CD14-positive monocyte (primary cell): ENCODE data around the gene KLRB1. TPM values are rescaled to one million over a fixed set of nuclear protein-coding genes. Genes with fewer than 3 reads are reported as not detected.
"Not testable (repeated sequence)": the region's sequence is repeated elsewhere in the genome, so short reads cannot be mapped to it uniquely, and the experiment has no call there.

ENCODE experiments used
- DNase-seq, 3 donors: peaks; one replicate each; pipeline ENCODE4 v3.0.0-alpha.2; 2011 to 2022
- H2AFZ ChIP-seq: 2 replicates; pipeline ENCODE4 v1.6.0; 2012; ENCODE audit warnings: mild to moderate bottlenecking, low read depth, low read length, inconsistent platforms; ENCODE audit not compliant: insufficient read depth, poor library complexity, severe bottlenecking
- H3K27ac ChIP-seq, 2 donors: 1 replicate in 1 of 2; 2 replicates in 1 of 2; pipeline ENCODE4 v1.5.1; 2012 to 2013; ENCODE audit warnings: low read length in 2 of 2, control low read depth in 1 of 2, inconsistent platforms in 1 of 2, low read depth in 1 of 2, mild to moderate bottlenecking in 1 of 2
- H3K27me3 ChIP-seq, 2 donors: one replicate each; pipeline versions ENCODE4 v1.6.0 to v1.6.1; 2011 to 2013; ENCODE audit warnings: low read length in 2 of 2; ENCODE audit not compliant: control insufficient read depth in 2 of 2, insufficient read depth in 2 of 2
- H3K36me3 ChIP-seq, 2 donors: replicated peaks in 1 of 2; 1 replicate in 1 of 2; 2 replicates in 1 of 2; pipeline versions ENCODE4 v1.5.1 to v1.6.1; 2012 to 2013; ENCODE audit warnings: low read length in 2 of 2, control low read depth in 1 of 2, inconsistent platforms in 1 of 2, mild to moderate bottlenecking in 1 of 2; ENCODE audit not compliant: insufficient read depth in 2 of 2, control insufficient read depth in 1 of 2
- H3K4me1 ChIP-seq, 2 donors: 1 replicate in 1 of 2; 2 replicates in 1 of 2; pipeline versions ENCODE4 v1.5.1 to v1.6.1; 2012 to 2013; ENCODE audit warnings: low read length in 2 of 2, control low read depth in 1 of 2, inconsistent platforms in 1 of 2, mild to moderate bottlenecking in 1 of 2, moderate library complexity in 1 of 2; ENCODE audit not compliant: insufficient read depth in 2 of 2, control insufficient read depth in 1 of 2
- H3K4me2 ChIP-seq: replicated peaks from 2 replicates; pipeline ENCODE3; 2012; ENCODE audit warnings: low read length, moderate library complexity, mild to moderate bottlenecking; ENCODE audit not compliant: poor library complexity, severe bottlenecking; ENCODE audit errors: extremely low read depth
- H3K4me3 ChIP-seq, 3 experiments: fragments of 200-600 bp in 1 of 3; sonication (generic) in 1 of 3; replicated peaks in 1 of 3; 1 replicate in 2 of 3; 2 replicates in 1 of 3; pipeline ENCODE4 v1.5.1; 2011 to 2013; ENCODE audit warnings: low read length in 3 of 3, mild to moderate bottlenecking in 3 of 3, control low read depth in 2 of 3, low read depth in 2 of 3, inconsistent platforms in 1 of 3, moderate library complexity in 1 of 3
- H3K79me2 ChIP-seq: 2 replicates; pipeline ENCODE4 v1.6.0; 2012; ENCODE audit warnings: mild to moderate bottlenecking, control low read depth, inconsistent platforms, low read length, moderate library complexity; ENCODE audit not compliant: insufficient read depth
- H3K9ac ChIP-seq: 2 replicates; pipeline ENCODE4 v1.6.0; 2017; ENCODE audit warnings: low read length, mild to moderate bottlenecking; ENCODE audit not compliant: insufficient read depth, poor library complexity, severe bottlenecking
- H3K9me3 ChIP-seq, 2 donors: replicated peaks in 1 of 2; 1 replicate in 1 of 2; 2 replicates in 1 of 2; pipeline versions ENCODE4 v1.5.1 to v1.6.1; 2012 to 2013; ENCODE audit warnings: low read length in 2 of 2, control low read depth in 1 of 2; ENCODE audit not compliant: control insufficient read depth in 1 of 2, insufficient read depth in 1 of 2
- H4K20me1 ChIP-seq: 2 replicates; pipeline ENCODE4 v1.6.0; 2012; ENCODE audit warnings: mild to moderate bottlenecking, low read length, control low read depth, moderate library complexity; ENCODE audit not compliant: insufficient read depth
- H3K27ac Mint-ChIP-seq, 7 donors: one replicate each; pipeline ENCODE4 v1.8.0; 2020; ENCODE audit warnings: mild to moderate bottlenecking in 7 of 7, mixed read lengths in 7 of 7, moderate library complexity in 6 of 7, inconsistent platforms in 2 of 7
- H3K27me3 Mint-ChIP-seq, 3 donors: one replicate each; pipeline ENCODE4 v1.8.0; 2021 to 2022; ENCODE audit warnings: low read depth in 3 of 3, mild to moderate bottlenecking in 3 of 3, mixed read lengths in 3 of 3, moderate library complexity in 3 of 3, inconsistent platforms in 1 of 3
- H3K36me3 Mint-ChIP-seq, 2 donors: one replicate each; pipeline ENCODE4 v1.8.0; 2020; ENCODE audit warnings: mixed read lengths in 2 of 2, inconsistent platforms in 1 of 2, mild to moderate bottlenecking in 1 of 2
- H3K4me1 Mint-ChIP-seq: one replicate; pipeline ENCODE4 v1.8.0; 2020; ENCODE audit warnings: mild to moderate bottlenecking, mixed read lengths
- H3K4me3 Mint-ChIP-seq, 2 donors: one replicate each; pipeline ENCODE4 v1.8.0; 2020; ENCODE audit warnings: mild to moderate bottlenecking in 2 of 2, mixed read lengths in 2 of 2, moderate library complexity in 1 of 2
- H3K9me3 Mint-ChIP-seq, 7 donors: one replicate each; pipeline ENCODE4 v1.8.0; 2020 to 2022; ENCODE audit warnings: mixed read lengths in 7 of 7, mild to moderate bottlenecking in 6 of 7, moderate library complexity in 6 of 7, inconsistent platforms in 2 of 7
- WGBS: methylation state at CpG from one replicate; pipeline ENCODE4 v1.1.5; 2013; ENCODE audit warnings: missing lambda C conversion rate; ENCODE audit not compliant: insufficient coverage; 5-methylcytosine and 5-hydroxymethylcytosine counted together
- intact Hi-C, 2 donors: fragments of 100-400 bp; cut with micrococcal nuclease; formaldehyde crosslinking; loops; one replicate each; pipeline versions ENCODE4 v1.15.0 to v1.15.1; 2023
- polyA plus RNA-seq, 3 donors: library from polyadenylated mRNA; depleted of rRNA in 1 of 3; unstranded in 2 of 3; stranded (reverse) in 1 of 3; fragments of 300-500 nt in 2 of 3; fragments of >200 nt in 1 of 3; fragmentation: Illumina TruSeq in 2 of 3; gene quantifications; 1 replicate in 2 of 3; 2 replicates in 1 of 3; pipeline ENCODE4 v1.2.3, GENCODE V29; 2012 to 2021
- TF ChIP-seq, protein P1 (sequence below): fragments of 200-600 bp; IDR thresholded peaks from one replicate; pipeline ENCODE4 v1.8.0; 2022; ENCODE audit warnings: antibody characterized with exemption, mild to moderate bottlenecking

KLRB1 gene
- polyA plus RNA-seq, 3 donors, result 0.28 to 0.29 TPM; not detected in 1

- TF ChIP-seq, protein P1, sequence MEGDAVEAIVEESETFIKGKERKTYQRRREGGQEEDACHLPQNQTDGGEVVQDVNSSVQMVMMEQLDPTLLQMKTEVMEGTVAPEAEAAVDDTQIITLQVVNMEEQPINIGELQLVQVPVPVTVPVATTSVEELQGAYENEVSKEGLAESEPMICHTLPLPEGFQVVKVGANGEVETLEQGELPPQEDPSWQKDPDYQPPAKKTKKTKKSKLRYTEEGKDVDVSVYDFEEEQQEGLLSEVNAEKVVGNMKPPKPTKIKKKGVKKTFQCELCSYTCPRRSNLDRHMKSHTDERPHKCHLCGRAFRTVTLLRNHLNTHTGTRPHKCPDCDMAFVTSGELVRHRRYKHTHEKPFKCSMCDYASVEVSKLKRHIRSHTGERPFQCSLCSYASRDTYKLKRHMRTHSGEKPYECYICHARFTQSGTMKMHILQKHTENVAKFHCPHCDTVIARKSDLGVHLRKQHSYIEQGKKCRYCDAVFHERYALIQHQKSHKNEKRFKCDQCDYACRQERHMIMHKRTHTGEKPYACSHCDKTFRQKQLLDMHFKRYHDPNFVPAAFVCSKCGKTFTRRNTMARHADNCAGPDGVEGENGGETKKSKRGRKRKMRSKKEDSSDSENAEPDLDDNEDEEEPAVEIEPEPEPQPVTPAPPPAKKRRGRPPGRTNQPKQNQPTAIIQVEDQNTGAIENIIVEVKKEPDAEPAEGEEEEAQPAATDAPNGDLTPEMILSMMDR, result no peak
- Mint-ChIP-seq H3K27me3 (no peaks in the 10 kb centered on the region), H3K9me3 (peaks cover 0 to 5% (median 2%) of the 10 kb centered on the region in 7 donors), H3K36me3 (no peaks in the 10 kb centered on the region), H3K4me3 (no peak overlapping the region), H3K4me1 (peaks cover 23% of the 10 kb centered on the region), H3K27ac (no peak overlapping the region)
- DNase-seq, result no peak
- 100% methylated on average over 1 of the region's 6 CpGs for WGBS
- intact Hi-C loops, result no loop called here
- no peak overlapping the region for H3K4me2 ChIP-seq
- no peak overlapping the region for H3K9ac ChIP-seq
- peaks cover 22 to 24% of the 10 kb centered on the region in 2 donors for H3K4me1 ChIP-seq
- no peaks in the 10 kb centered on the region for H3K79me2 ChIP-seq
- no peaks in the 10 kb centered on the region for H3K36me3 ChIP-seq
- no peak overlapping the region for H3K27ac ChIP-seq
- H3K4me3 ChIP-seq, result no peak overlapping the region
- no peaks in the 10 kb centered on the region for H3K9me3 ChIP-seq
- H3K27me3 ChIP-seq, result no peaks in the 10 kb centered on the region
- no peak overlapping the region for H2AFZ ChIP-seq
- H4K20me1 ChIP-seq, result no peaks in the 10 kb centered on the region
Observed at GRCh38 chr12:9617124-9617523, 9.4 kb upstream of the KLRB1 start.

- Histone ChIP-seq H3K4me1 (peaks cover 19 to 23% of the 10 kb centered on the region in 2 donors), H3K9ac (no peak overlapping the region), H3K79me2 (no peaks in the 10 kb centered on the region), H3K27me3 (no peaks in the 10 kb centered on the region), H4K20me1 (no peaks in the 10 kb centered on the region), H3K9me3 (peaks cover 0 to 6% of the 10 kb centered on the region in 2 donors), H3K4me2 (no peak overlapping the region), H3K27ac (no peak overlapping the region), H3K4me3 (no peak overlapping the region), H3K36me3 (no peaks in the 10 kb centered on the region), H2AFZ (no peak overlapping the region)
- WGBS, result no CpG with 5 or more reads among the region's 5 CpGs
- TF ChIP-seq, protein P1, result no peak
- no peak overlapping the region for H3K4me3 Mint-ChIP-seq
- H3K27me3 Mint-ChIP-seq, result peaks cover 0 to 1% (median 0%) of the 10 kb centered on the region in 3 donors
- H3K36me3 Mint-ChIP-seq, result no peaks in the 10 kb centered on the region
- peaks cover 23% of the 10 kb centered on the region for H3K4me1 Mint-ChIP-seq
- peak in 1 of 3 donors; percentile 14 for DNase-seq
- intact Hi-C loops, result no loop called here
- H3K27ac Mint-ChIP-seq, result no peak overlapping the region
- peaks cover 2 to 15% (median 5%) of the 10 kb centered on the region in 7 donors for H3K9me3 Mint-ChIP-seq
Observed at GRCh38 chr12:9615420-9616136, 7.9 kb upstream of the KLRB1 start.

- 94% methylated on average over 3 of the region's 5 CpGs for WGBS
- H3K27me3 ChIP-seq, H3K4me3 Mint-ChIP-seq, H3K27ac ChIP-seq, H2AFZ ChIP-seq, H3K36me3 ChIP-seq, H3K27ac Mint-ChIP-seq, H3K36me3 Mint-ChIP-seq, H3K4me3 ChIP-seq, intact Hi-C loops, H3K4me1 Mint-ChIP-seq, H3K4me1 ChIP-seq, H4K20me1 ChIP-seq, H3K27me3 Mint-ChIP-seq, H3K4me2 ChIP-seq, H3K79me2 ChIP-seq, H3K9ac ChIP-seq, DNase-seq: not testable (repeated sequence)
- peaks cover 0 to 10% of the 10 kb centered on the region in 2 donors for H3K9me3 ChIP-seq
- H3K9me3 Mint-ChIP-seq, result peaks cover 2 to 24% (median 8%) of the 10 kb centered on the region in 7 donors
Observed at GRCh38 chr12:9610606-9611005, 2.9 kb upstream of the KLRB1 start.
